Epithelial cell of prostate (primary cell): ENCODE data around the gene SLC18A3.

Experiments
- DNase-seq: peaks from one replicate; pipeline ENCODE4 v3.0.0-alpha.2; 2011; ENCODE audit warnings: low read depth, low spot score
- H3K27ac ChIP-seq: fragments of 450-650 bp; 2 replicates; pipeline ENCODE4 v1.5.1; 2017; ENCODE audit warnings: mild to moderate bottlenecking

SLC18A3 gene

DNA sequence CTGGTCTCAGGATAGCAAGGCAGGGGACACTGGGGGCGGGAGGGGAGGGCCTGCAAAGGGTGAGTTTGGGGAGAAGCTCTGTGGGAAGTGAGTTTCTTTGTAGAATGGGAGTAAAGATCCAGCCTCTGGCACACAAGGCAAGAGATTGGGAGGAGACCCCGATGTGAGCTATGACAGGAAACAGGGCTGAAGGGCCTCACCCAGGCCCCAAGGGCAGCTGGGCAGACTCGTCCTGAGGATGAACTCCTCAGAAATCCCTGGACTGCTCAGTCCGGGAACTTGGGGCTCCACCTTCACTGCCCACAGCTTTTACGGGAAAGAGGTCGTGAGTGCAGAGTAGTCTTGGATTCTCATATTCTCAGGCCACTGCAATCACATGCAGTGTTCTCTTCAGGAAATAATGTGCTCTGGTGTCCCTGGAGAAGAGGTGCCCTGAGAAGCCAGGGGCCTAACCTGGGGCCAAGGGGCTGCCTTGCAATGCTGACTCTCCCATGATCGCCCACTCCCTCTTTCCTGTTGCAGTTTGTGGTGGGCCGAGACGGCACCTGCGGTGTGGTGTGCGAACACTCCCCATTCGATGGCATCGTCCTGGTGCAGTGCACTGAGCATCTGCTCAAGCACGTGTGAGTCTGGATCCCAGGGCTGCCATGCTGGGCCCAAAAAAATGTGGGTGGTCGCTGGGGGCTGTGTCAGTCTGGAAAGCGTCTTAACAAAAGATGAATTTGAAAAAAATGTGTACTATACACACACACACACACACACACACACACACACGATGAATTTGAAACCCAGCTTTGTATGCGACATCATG lies 38.1 kb downstream of the SLC18A3 start:
- H3K27ac ChIP-seq: no peak overlapping the region
- DNase-seq: no peak

DNA sequence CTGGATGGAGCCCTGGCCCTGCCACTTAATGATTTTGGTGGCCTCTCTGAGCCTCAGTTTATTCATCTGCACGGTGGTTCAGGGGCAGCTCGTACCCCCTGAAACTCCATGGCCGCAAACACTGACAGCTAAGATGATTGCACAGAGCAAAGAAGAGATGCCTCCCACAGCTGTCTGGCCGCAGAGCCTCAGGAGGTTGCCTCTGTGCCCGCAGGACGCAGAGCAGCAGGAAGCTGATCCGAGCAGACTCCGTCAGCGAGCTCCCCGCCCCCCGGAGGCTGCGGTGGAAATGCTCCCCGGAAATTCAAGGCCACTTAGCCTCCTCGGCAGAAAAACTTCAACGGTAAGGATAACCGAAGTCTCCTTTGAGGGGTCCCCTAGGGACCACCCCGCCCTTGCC lies 39.2 kb downstream of the SLC18A3 start:
- no peak overlapping the region for H3K27ac ChIP-seq
- no peak for DNase-seq

DNA sequence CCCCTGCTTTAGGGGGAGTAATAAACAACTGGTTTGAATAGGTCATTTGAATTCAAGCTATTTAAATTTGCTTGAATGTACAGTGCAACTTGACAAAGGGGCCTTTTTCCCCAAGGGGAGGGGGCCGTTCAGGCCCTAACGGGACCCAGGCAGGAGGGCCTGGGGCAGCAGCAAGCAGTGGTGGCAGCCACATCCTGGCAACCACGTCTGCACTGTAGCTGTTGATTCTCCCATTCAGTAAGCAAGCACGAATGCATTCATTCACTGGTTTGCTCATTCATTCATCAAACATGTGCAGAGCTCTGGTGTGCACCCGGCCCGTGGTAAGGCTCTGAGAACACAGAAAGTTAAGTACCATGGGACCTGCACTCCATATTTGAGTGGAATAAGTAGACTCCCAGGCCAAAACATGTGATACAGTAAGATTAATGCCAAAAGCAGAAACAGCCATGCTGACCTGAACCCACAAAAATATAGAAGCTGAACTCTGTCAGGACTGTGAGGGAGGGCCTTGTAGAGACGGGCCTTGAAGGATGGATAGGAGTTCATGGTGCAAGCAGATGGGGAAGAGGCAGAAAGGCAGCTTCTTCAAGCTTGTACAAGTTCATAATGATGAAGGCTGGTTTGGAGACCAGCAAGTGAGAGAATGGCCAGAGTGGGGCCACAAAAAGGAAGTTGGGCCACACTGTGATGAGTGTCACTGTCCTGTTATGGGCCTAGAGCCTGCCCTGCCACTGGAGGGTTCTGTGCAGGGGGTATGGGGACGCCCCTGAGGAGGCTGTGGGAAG lies 40.0 kb downstream of the SLC18A3 start:
- H3K27ac ChIP-seq: no peak overlapping the region
- no peak for DNase-seq

DNA sequence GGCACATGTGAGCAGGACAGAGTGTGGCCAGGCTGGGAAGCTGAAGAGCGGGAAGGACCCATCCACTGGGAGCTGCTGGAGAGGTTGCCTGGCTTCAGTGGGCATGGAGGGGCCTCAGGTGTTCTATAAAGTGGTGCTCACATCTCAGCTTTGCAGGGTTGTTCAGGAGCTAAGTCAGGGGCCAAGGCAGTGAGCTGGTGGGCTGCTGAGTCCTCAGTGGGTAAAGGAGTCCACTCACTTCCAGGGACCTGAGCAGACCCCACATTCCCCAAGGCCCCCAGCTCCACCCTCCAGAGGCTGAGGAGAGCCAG lies 40.6 kb downstream of the SLC18A3 start:
- no peak for DNase-seq
- H3K27ac ChIP-seq: no peak overlapping the region

DNA sequence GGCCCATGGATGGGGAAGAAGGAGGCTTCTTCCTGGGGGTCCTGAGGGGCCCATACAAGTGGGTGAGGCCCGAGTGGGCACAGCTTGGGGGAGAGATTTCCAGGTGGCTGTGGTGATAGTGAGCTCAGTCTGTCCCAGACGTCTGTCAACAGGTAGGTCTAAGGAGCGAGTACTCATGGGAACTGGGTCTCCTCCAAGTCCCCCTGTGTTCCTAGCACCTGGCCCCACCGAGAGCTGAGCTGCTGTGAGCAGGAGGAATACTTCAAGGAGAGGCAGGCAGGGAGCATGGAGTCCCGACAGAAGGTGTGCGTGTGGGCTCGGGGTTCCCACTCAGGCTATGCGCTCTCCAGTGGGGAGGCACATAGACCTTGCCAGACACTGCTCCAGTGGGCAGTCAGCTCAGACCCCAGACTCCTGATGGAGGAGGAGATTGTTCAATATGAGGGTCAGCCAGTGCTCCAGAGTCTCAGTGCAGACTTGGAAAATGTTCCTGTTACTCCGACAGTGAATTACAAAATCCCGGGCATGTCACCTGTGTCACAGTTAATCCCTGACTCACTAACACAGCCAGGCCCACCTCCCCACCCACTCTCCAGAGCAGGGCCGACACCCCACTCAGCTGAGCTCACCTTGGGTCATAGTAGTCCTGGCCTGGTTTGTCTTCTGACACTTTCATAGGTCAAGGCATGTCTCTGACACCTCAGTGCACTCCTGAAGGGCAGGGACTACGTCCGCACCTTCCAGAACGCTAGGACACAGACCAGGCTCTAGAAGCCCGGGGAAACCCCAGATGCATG lies 41.1 kb downstream of the SLC18A3 start:
- H3K27ac ChIP-seq: no peak overlapping the region
- DNase-seq: no peak

DNA sequence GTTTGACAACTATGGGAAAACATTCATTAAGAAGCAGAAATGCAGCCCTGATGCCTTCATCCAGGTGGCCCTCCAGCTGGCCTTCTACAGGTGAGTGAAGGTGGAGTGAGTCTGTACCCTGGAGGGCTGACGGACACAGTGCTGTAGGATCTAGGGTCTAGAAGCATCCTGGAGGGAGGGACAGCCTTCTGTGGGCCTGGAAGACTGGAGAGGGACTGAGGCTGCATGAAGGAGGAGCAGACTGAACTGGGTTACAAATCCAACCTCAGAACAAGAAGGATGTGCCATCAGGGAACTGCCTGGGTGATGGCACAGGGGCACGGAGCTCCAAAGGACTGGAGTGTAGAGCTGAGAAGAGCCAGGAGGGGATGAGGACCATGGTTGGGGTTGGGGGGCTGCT lies 41.8 kb downstream of the SLC18A3 start:
- no peak overlapping the region for H3K27ac ChIP-seq
- no peak for DNase-seq

DNA sequence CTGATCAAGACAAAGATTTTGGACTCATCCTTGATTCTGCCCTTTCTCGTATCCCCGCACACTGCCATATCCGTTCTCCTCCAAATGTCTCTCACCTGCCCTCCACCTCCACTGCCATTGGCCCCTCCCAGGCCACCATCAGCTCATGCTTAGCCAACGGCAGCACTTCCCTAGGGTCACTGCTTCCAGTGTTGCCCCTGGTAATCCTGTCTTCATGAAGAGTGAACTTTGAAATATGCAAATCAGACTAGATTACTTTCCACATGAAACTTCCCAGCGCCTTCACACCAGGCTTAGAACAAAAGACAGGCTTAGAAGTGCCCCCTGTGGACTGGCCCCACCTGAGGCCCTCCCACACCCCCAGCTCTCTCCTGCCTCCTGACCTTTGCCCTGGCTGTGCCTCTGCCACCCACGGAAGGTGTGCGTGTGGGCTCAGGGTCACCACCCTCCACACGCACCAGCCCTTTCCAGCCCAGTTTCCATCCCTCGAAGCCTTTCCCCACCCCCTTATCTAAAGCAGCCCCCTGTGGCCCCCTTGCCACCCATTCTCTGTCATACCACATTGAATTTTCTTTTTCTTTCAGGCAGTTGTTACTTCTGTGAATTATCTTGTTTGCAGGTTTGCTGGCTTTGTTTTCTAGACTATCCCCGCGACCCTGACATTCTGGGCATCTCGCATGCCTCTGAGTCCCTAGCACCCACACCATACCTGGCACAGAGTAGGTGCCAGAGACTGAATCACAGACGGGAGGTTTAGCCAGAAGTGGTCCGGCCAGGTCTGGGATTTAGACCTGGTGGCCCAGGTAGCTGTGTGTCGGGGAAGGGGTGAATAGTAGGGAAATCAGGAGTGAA lies 42.5 kb downstream of the SLC18A3 start:
- no peak overlapping the region for H3K27ac ChIP-seq
- DNase-seq: no peak

DNA sequence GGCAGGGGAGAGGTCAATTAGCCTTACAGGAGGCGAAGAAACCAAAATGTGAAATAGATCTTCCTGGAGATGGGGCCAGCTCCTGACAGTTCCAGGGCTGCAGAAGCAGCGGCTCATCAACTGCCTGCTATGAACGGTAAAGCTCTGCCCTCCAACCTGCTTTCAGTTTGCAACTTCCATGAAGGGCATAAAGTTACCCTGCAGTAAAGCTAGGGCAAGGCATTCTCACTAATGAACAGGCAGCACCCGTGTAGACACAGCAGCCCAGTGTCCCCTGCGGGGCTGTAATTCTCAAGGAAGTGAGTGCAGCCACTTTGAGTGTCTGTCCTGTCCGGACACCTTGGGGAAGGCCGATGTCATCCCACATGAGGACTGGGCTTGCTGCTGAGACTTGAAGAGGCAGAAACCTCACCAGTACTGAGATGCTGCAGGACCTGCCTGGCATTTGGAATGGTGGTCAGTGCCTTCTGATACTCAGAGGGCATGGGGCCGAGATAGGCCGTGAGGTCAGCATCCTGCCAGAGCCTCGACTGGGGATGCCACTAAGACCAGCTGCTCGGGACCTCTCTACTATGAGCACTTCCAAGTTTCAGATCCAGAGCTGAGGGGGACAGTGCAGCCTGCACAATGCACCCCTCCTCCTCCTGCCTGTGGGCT lies 43.3 kb downstream of the SLC18A3 start:
- DNase-seq: no peak

DNA sequence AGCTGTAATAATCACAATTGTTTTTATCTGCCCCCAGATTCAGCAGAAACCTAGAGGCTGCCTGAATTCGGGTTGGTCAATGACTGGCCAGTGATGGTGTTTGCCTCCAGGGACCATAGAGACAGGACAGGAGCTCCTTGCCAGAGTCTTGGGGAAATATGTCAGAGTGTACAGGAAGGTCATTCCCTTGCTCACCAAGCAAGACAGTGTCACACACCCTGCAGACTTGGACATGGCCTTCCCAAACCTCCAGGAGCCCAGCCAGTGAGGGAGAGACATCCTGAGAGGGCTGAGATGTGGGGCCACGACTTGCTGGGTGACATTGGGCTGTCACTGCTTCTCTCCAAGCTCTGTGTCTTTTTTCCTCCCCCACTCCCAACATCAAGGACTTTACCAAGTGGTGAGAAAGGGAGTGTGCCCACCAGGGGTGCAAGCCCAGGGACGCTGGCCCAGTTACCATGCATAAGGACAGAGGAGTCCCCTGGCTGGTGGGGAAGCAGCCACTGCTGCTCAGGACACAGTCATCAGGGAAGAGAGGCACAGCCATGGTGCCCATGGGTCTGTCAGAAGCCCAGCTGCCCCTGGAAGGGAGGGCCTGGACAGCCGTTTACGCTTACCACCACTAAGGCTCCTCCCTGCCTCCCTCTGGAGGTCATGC lies 44.1 kb downstream of the SLC18A3 start:
- no peak for DNase-seq

More for the DNA sequence above, 43.3 kb downstream of the SLC18A3 start:
- no peak overlapping the region for H3K27ac ChIP-seq

DNA sequence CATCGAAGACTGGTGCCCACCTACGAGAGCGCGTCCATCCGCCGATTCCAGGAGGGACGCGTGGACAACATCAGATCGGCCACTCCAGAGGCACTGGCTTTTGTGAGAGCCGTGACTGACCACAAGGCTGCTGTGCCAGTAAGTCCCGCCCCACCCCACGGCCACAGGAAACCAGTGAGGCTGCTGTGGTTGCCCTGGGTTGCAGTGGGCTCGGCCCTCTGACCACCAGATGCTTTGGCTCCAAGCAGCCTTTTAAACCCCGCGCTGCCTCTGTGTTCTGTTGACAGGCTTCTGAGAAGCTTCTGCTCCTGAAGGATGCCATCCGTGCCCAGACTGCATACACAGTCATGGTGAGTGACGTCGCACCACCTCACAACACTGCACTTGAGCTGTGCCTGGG lies 45.0 kb downstream of the SLC18A3 start:
- no peak for DNase-seq

More for the DNA sequence above, 44.1 kb downstream of the SLC18A3 start:
- no peak overlapping the region for H3K27ac ChIP-seq

DNA sequence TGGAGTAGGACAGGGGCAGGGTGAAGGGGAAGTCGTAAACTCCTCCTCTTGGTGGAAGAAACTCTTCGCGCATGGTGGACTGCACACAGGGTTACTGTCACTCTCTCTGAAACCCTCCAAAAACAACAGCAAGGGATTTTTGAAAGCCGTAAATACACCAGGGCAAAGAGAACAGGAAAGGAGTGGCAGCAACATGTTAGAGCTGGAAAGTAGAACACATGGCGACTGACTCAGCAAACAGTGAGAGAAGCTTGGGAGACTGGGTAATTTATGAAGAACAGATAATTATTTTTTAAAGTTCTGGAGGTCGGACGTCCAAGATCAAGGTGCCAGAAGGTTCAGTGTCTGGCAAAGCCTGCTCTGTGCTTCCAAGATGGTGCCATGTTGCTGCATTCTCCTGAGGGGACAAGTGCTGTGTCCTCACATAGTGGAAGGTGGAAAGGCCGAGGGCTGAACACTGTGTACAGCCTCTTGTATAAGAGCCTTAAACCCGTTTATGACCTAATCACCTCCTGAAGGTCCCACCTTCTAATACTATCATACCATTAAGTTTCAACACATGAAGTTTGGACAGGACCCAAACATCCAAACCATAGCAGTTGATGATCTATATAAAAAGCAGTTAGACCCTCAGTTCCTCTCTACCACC lies 46.9 kb downstream of the SLC18A3 start:
- H3K27ac ChIP-seq: no peak overlapping the region

More for the DNA sequence above, 45.0 kb downstream of the SLC18A3 start:
- H3K27ac ChIP-seq: no peak overlapping the region

DNA sequence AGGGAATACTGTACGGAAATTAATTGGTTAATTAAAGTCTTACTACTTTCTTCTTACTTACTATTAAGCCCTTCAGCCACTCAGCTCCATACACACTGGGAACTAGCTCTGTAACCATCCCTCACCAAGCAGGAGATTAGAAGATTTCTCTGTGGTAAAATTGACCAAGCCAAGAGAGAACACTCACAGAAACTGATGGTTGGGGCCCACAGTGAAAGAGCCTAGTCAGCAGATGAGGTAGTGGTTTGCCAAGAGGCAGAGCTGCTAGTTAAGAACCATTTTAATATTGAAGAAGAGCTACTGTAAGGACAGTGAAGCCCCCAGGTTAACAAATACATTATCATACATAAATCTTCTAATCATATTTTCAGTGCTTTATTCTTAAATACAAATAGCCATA lies 47.5 kb downstream of the SLC18A3 start:
- H3K27ac ChIP-seq: no peak overlapping the region
- DNase-seq: no peak

More for the DNA sequence above, 46.9 kb downstream of the SLC18A3 start:
- DNase-seq: no peak

DNA sequence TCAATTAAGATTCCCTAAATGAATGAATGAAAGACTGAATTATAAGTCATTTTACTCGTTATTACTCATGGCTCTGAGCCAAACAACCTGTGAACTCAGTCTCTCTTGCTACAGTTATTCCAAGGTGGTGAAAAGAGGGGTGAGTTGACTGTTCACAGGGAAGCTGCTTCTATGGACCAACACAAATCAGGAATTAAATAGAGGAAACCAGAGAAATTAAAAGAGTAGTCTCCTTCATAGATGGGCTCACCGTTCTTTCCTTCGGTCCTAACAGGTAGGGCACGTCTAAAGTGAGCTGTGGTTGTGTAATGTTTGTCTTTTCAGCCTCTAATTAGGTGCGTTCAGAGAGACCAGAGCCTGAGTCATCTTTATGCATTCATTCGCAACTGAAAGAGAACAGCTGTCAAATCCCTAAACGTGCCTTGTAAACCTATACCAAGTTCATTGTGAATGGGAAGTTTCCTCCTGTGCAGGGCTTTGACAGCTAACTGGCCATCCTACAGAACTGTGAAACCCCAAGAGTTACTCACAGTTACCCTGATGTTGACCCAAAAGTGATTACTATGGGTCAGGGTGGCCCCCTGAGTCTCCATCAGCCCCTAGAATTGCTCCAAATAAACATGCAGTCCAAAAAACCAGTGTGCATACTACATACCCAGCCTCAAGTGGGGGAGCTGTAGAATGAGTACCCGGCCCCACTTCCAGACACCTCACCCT lies 51.2 kb downstream of the SLC18A3 start:
- DNase-seq: peak; percentile 50
- H3K27ac ChIP-seq: no peak overlapping the region
